ENCODE results near the gene TBC1D4. TPM values are rescaled to one million over a fixed set of nuclear protein-coding genes. Genes with fewer than 3 reads are reported as not detected.

The TBC1D4 gene
- total RNA-seq, 4 donors from 2014 or later: 10.5 to 35.0 (median 33.1) TPM

GRCh38 chr13:75425216-75426009, 56.6 kb downstream of the TBC1D4 start:
- no peak overlapping the region for H3K4me3 ChIP-seq
- no peaks in the 10 kb centered on the region for H3K9me3 ChIP-seq
- no peaks in the 10 kb centered on the region for H3K4me1 ChIP-seq
- no peaks in the 10 kb centered on the region for H3K27me3 ChIP-seq
- no peaks in the 10 kb centered on the region for H3K36me3 ChIP-seq
- TF ChIP-seq CTCF (IDR thresholded peaks at IDR 0.05): no peak
- TF ChIP-seq POLR2A (IDR thresholded peaks at IDR 0.05): no peak
- DNase-seq: no peak
- no peak overlapping the region for H3K27ac ChIP-seq

- Histone ChIP-seq H3K27me3 (no peaks in the 10 kb centered on the region), H3K4me3 (no peak overlapping the region), H3K27ac (no peak overlapping the region), H3K4me1 (no peaks in the 10 kb centered on the region), H3K9me3 (no peaks in the 10 kb centered on the region), H3K36me3 (no peaks in the 10 kb centered on the region)
- TF ChIP-seq POLR2A (IDR thresholded peaks at IDR 0.05) (no peak), CTCF (IDR thresholded peaks at IDR 0.05) (no peak)
- no peak for DNase-seq
Measured at GRCh38 chr13:75423946-75424345, 58.0 kb downstream of the TBC1D4 start.

- H3K9me3 ChIP-seq: no peaks in the 10 kb centered on the region
- H3K27ac ChIP-seq: no peak overlapping the region
- no peaks in the 10 kb centered on the region for H3K27me3 ChIP-seq
- TF ChIP-seq POLR2A (IDR thresholded peaks at IDR 0.05): no peak
- TF ChIP-seq CTCF (IDR thresholded peaks at IDR 0.05): no peak
- H3K4me3 ChIP-seq: no peak overlapping the region
- no peaks in the 10 kb centered on the region for H3K36me3 ChIP-seq
- no peak for DNase-seq
- no peaks in the 10 kb centered on the region for H3K4me1 ChIP-seq
Measured at GRCh38 chr13:75422028-75422427, 59.9 kb downstream of the TBC1D4 start.

GRCh38 chr13:75421133-75421532, 60.8 kb downstream of the TBC1D4 start:
- no peak for DNase-seq
- no peak for TF ChIP-seq POLR2A (IDR thresholded peaks at IDR 0.05)
- no peak for TF ChIP-seq CTCF (IDR thresholded peaks at IDR 0.05)
- Histone ChIP-seq H3K36me3 (no peaks in the 10 kb centered on the region), H3K27ac (no peak overlapping the region), H3K4me3 (no peak overlapping the region), H3K4me1 (peaks cover 0 to 3% (median 2%) of the 10 kb centered on the region in 4 donors), H3K9me3 (no peaks in the 10 kb centered on the region), H3K27me3 (no peaks in the 10 kb centered on the region)

- Histone ChIP-seq H3K4me1 (peaks cover 0 to 3% (median 2%) of the 10 kb centered on the region in 4 donors), H3K9me3 (no peaks in the 10 kb centered on the region), H3K36me3 (no peaks in the 10 kb centered on the region), H3K27ac (no peak overlapping the region), H3K27me3 (no peaks in the 10 kb centered on the region), H3K4me3 (no peak overlapping the region)
- TF ChIP-seq CTCF (IDR thresholded peaks at IDR 0.05): no peak
- TF ChIP-seq POLR2A (IDR thresholded peaks at IDR 0.05): no peak
- no peak for DNase-seq
Measured at GRCh38 chr13:75419656-75420055, 62.3 kb downstream of the TBC1D4 start.
